K562 (cell line): ENCODE data around the gene IGF2R. TPM values are rescaled to one million over a fixed set of nuclear protein-coding genes. Genes with fewer than 3 reads are reported as not detected.

Experiments used
- ELK3 ChIP-seq: fragments of 450-650 bp; formaldehyde crosslinking; IDR thresholded peaks from 2 replicates; pipeline ENCODE4 v1.4.0; 2020; ENCODE audit warnings: mild to moderate bottlenecking
- GTF3C2 ChIP-seq: IDR thresholded peaks from 3 replicates; pipeline ENCODE4 v1.6.1; 2011; ENCODE audit warnings: borderline replicate concordance, mild to moderate bottlenecking, moderate library complexity; ENCODE audit not compliant: insufficient read length; ENCODE audit errors: extremely low read depth
- NR4A1 ChIP-seq, 2 experiments: fragments of 250-450 bp in 1 of 2; fragments of 450-650 bp in 1 of 2; sonication (Bioruptor Pico) in 1 of 2; IDR thresholded peaks; 2 replicates each; pipeline versions ENCODE4 v1.4.0 to v1.6.1; 2016 to 2020; ENCODE audit warnings: mild to moderate bottlenecking in 2 of 2, missing compliant biosample characterization in 1 of 2, missing genetic modification characterization in 1 of 2, moderate library complexity in 1 of 2
- PHTF2 ChIP-seq: fragments of 250-450 bp; sonication (Bioruptor Pico); IDR thresholded peaks from 2 replicates; pipeline ENCODE4 v1.5.0; 2021; ENCODE audit warnings: mild to moderate bottlenecking
- RBM34 ChIP-seq: fragments of 200-400 bp; formaldehyde crosslinking; IDR thresholded peaks from 2 replicates; pipeline ENCODE4 v1.6.1; 2018; ENCODE audit warnings: low read length, borderline replicate concordance; ENCODE audit not compliant: insufficient read depth
- TAF1 ChIP-seq: IDR thresholded peaks from 2 replicates; pipeline ENCODE4 v1.6.1; 2011; ENCODE audit warnings: mild to moderate bottlenecking, low read length, moderate library complexity; ENCODE audit not compliant: insufficient read depth, control insufficient read depth, severe bottlenecking; ENCODE audit errors: extremely low read depth
- WHSC1 ChIP-seq: IDR thresholded peaks from one replicate; pipeline ENCODE4 v1.6.1; 2012; ENCODE audit warnings: low read length, control low read depth, inconsistent platforms
- ZNF23 ChIP-seq: fragments of 250-450 bp; sonication (Bioruptor Pico); IDR thresholded peaks from 2 replicates; pipeline ENCODE4 v1.4.0; 2020; ENCODE audit warnings: mild to moderate bottlenecking
- ZNF445 ChIP-seq: fragments of 250-450 bp; sonication (Bioruptor Pico); IDR thresholded peaks from 2 replicates; pipeline ENCODE4 v1.4.0; 2020; ENCODE audit warnings: low read depth, mild to moderate bottlenecking, moderate library complexity
- polyA plus RNA-seq, 8 experiments: library from polyadenylated mRNA; depleted of rRNA in 4 of 8; stranded (reverse) in 5 of 8; unstranded in 3 of 8; fragments of >200 nt; fragmentation: Nextera tagmentation in 2 of 8; fragmentation: Illumina TruSeq in 1 of 8; extraction: Ambion mirVana in 2 of 8; extraction: Trizol in 1 of 8; gene quantifications; 2 replicates each; pipeline versions ENCODE4 v1.2.1 to v1.2.3, GENCODE V29; 2011 to 2014; ENCODE audit warnings: inconsistent platforms in 1 of 8, missing spikeins in 1 of 8
- total RNA-seq, 7 experiments: library from RNA; depleted of rRNA in 6 of 7; stranded (reverse); fragments of >200 nt in 6 of 7; fragmentation: Illumina TruSeq in 2 of 7; extraction: Trizol in 2 of 7; gene quantifications; 2 replicates each; pipeline versions ENCODE4 v1.2.1 to v1.2.3, GENCODE V29; 2011 to 2021; ENCODE audit warnings: low replicate concordance in 1 of 7
- TF ChIP-seq, protein P1 (sequence below), 2 experiments: IDR thresholded peaks; 2 replicates each; pipeline ENCODE4 v1.6.1; 2012; ENCODE audit warnings: improper control_type of control experiment in 2 of 2, low read depth in 2 of 2, low read length in 2 of 2, borderline replicate concordance in 1 of 2
- TF ChIP-seq, protein P2 (sequence below): IDR thresholded peaks from 3 replicates; pipeline ENCODE4 v1.6.1; 2011; ENCODE audit warnings: borderline replicate concordance, mild to moderate bottlenecking; ENCODE audit not compliant: insufficient read length, insufficient read depth
- TF ChIP-seq, protein P3 (sequence below): fragments of 250-450 bp; sonication (Bioruptor Pico); IDR thresholded peaks from 2 replicates; pipeline ENCODE4 v1.4.0; 2020; ENCODE audit warnings: mild to moderate bottlenecking, moderate library complexity

Gene IGF2R
- total and polyA plus RNA-seq, 9 of the 15 experiments (the other 6 are each of a cell fraction or from before 2014, with no cell fraction given), result 3.5 to 92.3 (median 34.5) TPM

GRCh38 chr6:159988983-159989454 is 20.1 kb downstream of the IGF2R start (continued):
- no peak for TF ChIP-seq GTF3C2
- no peak for TF ChIP-seq WHSC1
- TF ChIP-seq RBM34, result no peak
- TF ChIP-seq NR4A1 (CRISPR knock-in tag; IDR thresholded peaks at IDR 0.05), result no peak
- TF ChIP-seq NR4A1 (tag; IDR thresholded peaks at IDR 0.05), result peak; percentile 67; the same call in 1 of the 2 replicates
- TF ChIP-seq PHTF2 (CRISPR knock-in tag), result no peak
- no peak for TF ChIP-seq ZNF445 (CRISPR knock-in tag)
- TF ChIP-seq, protein P1, sequence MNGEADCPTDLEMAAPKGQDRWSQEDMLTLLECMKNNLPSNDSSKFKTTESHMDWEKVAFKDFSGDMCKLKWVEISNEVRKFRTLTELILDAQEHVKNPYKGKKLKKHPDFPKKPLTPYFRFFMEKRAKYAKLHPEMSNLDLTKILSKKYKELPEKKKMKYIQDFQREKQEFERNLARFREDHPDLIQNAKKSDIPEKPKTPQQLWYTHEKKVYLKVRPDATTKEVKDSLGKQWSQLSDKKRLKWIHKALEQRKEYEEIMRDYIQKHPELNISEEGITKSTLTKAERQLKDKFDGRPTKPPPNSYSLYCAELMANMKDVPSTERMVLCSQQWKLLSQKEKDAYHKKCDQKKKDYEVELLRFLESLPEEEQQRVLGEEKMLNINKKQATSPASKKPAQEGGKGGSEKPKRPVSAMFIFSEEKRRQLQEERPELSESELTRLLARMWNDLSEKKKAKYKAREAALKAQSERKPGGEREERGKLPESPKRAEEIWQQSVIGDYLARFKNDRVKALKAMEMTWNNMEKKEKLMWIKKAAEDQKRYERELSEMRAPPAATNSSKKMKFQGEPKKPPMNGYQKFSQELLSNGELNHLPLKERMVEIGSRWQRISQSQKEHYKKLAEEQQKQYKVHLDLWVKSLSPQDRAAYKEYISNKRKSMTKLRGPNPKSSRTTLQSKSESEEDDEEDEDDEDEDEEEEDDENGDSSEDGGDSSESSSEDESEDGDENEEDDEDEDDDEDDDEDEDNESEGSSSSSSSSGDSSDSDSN (IDR thresholded peaks at IDR 0.05; ENCODE audit: borderline replicate concordance in 1 of 2, low read depth in 2 of 2, low read length in 2 of 2), result no peak
- TF ChIP-seq ELK3, result no peak
- TF ChIP-seq, protein P2, sequence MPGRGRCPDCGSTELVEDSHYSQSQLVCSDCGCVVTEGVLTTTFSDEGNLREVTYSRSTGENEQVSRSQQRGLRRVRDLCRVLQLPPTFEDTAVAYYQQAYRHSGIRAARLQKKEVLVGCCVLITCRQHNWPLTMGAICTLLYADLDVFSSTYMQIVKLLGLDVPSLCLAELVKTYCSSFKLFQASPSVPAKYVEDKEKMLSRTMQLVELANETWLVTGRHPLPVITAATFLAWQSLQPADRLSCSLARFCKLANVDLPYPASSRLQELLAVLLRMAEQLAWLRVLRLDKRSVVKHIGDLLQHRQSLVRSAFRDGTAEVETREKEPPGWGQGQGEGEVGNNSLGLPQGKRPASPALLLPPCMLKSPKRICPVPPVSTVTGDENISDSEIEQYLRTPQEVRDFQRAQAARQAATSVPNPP, result no peak
- no peak for TF ChIP-seq ZNF23 (CRISPR knock-in tag)
- TF ChIP-seq TAF1, result peak; percentile 33
- TF ChIP-seq, protein P3, sequence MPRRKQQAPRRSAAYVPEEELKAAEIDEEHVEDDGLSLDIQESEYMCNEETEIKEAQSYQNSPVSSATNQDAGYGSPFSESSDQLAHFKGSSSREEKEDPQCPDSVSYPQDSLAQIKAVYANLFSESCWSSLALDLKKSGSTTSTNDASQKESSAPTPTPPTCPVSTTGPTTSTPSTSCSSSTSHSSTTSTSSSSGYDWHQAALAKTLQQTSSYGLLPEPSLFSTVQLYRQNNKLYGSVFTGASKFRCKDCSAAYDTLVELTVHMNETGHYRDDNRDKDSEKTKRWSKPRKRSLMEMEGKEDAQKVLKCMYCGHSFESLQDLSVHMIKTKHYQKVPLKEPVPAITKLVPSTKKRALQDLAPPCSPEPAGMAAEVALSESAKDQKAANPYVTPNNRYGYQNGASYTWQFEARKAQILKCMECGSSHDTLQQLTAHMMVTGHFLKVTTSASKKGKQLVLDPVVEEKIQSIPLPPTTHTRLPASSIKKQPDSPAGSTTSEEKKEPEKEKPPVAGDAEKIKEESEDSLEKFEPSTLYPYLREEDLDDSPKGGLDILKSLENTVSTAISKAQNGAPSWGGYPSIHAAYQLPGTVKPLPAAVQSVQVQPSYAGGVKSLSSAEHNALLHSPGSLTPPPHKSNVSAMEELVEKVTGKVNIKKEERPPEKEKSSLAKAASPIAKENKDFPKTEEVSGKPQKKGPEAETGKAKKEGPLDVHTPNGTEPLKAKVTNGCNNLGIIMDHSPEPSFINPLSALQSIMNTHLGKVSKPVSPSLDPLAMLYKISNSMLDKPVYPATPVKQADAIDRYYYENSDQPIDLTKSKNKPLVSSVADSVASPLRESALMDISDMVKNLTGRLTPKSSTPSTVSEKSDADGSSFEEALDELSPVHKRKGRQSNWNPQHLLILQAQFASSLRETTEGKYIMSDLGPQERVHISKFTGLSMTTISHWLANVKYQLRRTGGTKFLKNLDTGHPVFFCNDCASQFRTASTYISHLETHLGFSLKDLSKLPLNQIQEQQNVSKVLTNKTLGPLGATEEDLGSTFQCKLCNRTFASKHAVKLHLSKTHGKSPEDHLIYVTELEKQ (CRISPR knock-in tag), result no peak
